NCI-H2171 treated with DMSO at 0.1 percent for 48 hours (cell line): ENCODE results near the gene BICD1.

ENCODE experiments used
- DNase-seq: peaks from one replicate; lab custom pipeline; 2025; lab: John Stamatoyannopoulos, UW

The BICD1 gene

DNA sequence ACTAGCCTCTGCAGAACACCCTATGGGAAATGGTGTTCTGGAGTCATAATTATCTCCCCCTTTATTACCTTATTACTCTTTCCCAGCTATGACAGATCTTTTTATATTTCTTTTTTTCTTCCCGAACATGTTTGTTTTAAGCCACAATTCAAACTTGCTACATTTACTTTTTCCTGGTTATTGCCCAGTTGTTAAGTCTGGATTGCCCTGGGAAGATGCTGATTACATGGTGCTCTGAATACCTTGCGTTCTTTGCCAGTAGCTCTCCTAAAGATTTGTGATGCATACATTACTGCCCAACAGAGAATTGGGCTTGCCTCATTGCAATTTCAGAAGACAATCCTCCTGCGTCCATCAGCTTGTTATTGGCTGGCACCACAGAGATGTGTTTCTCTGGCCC, 174.5 kb downstream of the BICD1 start:
- DNase-seq = no peak

DNA sequence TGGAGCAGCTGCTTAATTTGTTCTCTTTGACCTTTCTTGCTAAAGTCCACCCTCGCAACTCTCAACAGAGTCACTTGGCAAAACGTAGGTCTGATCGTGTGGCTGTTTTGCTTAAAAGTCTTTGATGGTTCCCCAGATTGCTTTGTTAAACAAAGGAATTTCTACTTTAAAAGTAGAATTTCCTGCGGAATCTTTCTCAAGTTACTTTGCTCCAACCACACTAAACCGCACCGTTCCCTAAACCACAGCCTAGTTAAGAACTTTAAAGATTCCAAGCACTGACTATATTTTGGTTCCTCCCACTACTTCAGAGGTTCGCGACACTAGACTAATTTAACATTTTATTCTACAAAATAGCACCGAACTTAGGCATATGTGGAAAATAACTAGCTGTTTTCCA, 177.9 kb downstream of the BICD1 start:
- DNase-seq = no peak

DNA sequence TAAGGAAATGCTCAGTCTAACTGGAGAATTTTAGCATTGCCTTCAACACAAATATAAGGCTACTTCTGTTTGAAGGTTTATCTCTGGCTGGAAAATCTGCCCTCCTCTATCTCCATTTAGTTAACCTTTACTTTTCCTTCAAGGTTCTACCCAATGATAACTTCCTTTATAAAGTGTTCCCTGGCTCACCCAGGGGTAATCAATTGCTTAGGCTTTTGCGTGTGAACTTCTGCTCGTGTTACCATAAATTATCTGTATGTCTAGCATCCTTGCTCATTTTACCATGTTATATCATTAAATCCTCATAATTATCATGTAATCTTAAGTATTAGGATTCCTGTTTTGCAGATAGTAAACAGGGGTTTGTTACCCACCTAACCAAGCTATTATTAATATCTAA, 178.4 kb downstream of the BICD1 start:
- DNase-seq = no peak

DNA sequence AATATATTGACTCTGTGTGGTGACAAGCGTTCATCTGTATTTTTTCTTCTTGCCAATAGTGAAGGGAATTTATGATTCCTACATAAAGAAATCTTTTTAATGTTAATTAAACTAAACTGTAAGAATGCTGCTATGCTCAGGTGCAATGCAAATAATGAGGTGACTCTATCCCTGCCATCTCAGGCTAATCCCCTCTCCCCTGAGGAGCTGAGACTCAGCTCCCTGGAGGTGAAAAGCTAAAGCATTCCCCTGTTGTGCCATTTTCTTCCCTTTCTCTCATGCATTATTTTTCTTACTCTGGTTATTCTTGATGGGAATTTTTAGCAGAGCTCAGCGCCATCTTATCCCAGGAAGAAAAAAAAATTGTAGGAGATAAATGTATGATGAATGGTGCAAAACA, 178.8 kb downstream of the BICD1 start:
- DNase-seq = no peak

DNA sequence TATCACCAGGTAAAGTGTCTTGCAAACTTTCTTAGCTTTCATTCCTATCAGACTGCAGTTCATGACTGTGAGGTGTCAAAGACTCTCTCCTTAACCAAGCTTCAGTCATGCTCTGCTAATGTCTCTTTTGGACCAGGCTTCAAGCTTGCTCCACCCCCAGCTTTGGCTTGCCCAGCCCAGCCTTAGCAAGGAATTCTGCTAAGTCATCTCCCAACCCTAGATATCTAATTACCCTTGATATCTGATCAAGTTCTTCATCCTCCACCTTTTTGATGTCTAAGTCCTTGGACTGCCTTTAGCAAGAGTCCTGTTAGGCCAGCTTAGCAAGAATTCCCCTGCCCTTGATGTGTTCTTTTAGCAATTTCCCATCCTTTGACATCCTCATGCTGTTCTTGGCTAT, 183.8 kb downstream of the BICD1 start:
- DNase-seq = peak; percentile 28

DNA sequence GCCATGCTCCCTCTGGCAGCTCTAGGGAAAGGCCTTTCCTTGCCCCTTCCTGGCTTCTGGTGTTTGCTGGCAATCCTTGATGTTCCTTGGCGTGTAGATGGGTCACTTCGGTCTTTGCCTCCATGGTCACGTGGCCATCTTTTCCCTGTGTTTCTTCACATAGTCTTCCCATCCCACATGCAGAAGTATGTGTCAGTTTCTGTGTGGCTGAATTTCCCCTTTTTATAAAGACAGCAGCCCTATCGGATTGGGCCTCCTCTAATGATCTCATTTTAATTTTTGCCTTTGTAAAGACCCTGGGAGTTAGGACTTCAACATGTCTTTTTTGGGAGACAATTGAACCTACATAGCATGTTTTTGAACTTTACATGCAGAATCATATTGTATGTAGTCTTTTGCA, 185.5 kb downstream of the BICD1 start:
- no peak for DNase-seq

DNA sequence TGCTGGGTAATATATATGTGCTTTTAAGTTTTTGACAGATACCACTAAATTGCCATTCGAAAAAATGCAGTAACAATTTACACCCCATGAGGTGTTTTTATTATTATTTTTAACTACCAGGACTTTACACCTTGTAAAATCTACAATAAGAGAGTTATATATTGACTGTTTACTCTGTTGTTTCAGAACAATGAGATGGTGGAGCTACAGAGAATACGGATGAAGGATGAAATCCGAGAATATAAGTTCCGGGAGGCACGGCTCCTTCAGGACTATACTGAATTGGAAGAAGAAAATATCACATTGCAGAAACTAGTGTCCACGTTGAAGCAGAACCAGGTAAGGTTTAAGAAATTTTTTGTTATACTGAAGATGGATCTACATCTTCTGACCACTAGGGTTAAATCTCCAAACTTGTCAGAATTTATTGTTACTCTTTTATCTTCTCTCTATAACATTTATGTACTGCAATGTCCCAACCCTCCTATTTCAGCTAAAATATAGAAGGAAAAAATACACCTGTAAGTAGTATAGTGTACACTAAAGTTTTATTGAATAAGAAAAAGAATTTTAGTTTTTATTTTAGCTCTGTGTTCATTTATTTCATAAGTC, 187.3 kb downstream of the BICD1 start:
- no peak for DNase-seq

DNA sequence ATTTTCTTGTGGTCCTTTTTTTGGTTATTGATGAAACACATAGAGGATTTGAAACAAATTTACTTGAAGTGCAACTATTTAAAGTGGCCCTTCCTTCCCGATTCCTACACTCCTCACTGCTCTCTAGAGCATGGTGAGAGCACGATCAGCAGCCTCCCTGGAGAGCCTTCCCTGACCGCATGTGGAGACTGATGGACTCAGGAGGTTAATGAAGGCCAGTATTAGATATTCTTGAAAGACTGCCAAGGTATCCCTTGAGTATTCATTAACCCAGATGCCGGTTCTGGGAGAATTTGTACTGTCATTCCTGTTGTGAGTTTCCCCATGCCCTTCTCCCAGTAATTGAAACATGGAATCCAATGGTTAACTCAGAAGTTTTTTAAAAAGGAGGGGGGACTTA, 189.9 kb downstream of the BICD1 start:
- DNase-seq = no peak

DNA sequence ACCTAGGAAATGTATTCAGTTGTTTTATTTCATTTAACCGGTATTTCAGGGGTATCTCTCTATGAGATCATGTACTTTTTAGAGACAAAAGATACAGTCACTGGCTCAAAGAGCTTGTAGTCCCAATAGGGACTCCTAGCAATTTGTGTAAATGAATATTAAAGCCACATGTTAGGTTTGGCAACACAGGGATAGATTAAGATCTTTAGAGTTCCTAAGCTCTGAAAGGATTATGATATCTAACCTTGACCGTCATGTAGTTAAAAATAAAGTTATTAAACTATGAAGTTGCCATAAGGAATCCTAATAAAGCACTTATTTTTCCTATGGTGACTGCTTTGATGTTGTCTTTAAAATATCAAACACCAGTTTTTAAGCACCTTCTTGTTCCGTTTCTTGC, 192.3 kb downstream of the BICD1 start:
- DNase-seq = no peak

DNA sequence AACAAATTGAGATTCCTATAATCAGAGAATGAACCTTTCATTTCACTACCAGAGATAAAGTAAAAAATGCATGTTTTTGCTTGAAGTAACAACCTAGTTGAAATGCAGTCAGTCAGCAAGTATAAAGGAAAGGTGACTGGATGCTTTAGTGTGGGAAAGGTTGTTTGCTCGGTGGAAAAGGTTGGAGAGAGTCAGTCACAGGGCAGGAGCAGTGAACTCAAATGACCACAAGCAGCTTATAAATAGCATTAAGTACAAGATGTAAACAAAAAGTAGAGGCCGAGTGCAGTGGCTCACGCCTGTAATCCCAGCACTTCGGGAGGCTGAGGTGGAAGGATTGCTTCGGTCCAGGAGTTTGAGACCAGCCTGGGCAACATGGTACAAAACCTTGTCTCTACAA, 194.6 kb downstream of the BICD1 start:
- no peak for DNase-seq

DNA sequence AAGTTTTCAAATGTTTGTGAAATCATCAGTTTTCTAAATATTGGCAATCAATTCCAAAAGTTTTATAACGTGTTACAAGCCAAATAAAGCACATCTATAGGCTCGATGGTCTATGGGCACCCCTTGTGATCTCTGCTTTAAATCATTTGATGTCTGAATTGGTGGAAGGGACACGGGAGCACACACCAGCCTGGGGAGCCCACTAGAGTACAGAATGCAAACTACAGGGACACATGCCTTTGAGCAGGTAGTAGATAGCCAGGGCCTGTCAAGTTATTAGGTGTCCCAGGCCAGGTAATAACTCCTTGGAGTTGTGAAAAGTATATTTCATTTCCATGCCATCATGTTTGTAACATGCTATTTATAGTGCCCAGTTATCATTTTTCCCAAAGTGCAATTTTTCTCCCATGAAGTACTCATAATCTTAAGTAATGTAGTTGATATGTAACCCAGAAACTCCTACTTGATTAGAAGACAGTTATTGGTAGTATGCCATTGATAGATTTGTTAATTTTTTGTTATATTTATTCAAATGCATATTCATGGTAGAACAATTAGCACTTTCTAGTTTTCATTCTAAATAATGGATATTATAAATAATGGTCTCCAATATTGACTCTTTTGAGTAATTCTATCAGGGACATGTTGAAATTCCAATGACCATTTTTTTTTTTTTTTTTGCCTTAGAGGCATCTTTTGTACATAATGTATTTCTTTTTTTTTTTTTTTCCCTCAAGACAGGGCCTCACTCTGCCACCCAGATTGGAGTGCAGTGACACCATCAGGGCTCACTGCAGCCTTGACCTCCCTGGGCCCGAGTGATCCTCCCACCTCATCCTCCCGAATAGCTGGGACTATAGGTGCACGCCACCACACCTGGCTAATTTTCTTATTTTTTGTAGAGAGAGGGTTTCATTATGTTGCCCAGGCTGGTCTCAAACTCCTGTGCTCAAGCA, 195.8 kb downstream of the BICD1 start:
- peak; percentile 45 for DNase-seq

DNA sequence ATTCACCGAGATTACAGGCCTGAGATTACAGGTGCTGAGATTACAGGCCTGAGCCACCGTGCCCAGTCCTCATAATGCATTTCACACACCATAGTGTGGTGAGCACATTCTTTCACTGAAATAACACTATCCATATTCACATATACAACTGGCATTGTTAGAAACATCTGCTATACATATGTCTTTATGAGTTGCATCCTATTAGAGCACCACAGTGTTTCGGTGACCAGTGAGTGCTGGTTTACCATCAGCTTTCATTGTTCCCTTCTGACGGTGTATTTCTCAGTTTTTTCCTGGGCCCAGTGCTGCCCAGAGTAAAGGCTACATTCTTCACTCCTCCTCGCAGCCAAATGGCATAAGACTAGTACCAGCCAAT, 196.5 kb downstream of the BICD1 start:
- no peak for DNase-seq

DNA sequence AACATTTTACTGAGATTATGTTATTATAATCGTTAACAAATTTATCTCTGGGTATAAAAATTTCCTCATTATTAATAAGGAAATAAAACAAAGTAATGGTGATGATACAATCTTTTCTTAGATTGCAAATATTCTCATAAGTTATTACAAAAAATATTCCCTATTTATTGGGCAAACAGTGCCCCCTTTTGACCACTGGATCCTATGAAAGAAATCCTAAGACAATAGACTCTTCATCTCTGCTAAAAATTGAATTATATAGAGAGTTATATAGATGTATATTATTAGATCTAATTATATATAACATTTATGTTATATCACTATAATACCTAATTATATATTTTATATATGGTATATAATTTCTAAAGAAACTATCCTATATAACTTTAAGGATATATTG, 198.5 kb downstream of the BICD1 start:
- no peak for DNase-seq

DNA sequence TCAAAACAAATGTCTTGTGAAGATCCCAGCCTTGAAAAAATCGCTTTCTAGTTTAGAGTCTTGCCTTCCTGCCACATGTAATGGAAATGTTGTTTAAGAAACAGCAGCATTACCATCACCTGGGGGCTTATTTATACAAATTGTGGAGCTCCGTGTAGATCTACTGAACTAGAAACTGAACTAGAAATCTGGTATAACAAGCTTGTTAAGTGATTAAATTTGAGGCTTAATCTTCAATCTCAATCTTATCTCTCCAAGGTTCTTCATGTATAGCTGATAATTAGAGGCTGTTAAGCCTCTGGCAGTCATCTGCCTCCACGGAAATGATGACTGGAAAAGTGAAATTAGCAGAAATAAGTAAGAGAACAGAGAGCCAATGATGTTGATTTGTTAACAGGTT, 200.7 kb downstream of the BICD1 start:
- DNase-seq = no peak

DNA sequence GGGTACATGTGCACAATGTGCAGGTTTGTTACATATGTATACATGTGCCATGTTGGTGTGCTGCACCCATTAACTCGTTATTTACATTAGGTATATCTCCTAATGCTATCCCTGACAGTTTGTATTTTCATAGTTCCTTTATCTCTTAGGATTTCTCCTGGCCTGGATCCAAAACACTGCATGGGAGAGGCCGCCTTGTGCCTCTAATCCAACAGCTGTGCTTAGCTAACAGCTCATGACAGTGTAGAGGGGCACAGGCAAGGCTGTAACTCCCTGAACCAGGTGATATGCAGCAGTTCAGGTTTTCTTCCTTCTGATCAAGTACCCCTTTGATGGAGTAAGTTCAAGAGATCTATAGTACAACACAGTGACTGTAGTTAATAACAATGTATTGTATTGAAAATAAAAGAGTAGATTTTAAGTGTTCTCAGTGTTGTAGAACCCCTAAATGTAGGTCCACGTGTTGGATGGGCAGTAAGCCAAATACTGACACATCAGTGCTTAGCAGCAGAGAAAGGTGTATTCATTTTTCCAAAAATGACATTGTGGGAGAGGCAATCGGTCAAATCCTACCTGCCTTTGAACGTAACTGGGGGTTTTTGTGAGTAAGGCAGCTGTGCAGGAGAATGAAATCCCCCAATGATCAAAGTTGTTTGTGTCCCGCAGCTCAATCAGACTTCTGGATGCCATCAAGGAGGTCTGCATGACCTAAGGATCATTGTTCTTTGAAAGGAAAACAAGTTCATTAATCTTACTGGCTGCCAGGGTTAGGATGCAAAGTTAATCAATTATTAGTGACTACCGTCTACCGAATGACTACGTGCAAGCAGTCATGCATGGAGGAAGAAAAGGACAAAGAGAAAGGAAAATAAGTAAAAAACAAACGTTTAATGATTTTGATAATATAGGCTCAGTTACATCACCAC, 203.4 kb downstream of the BICD1 start:
- peak; percentile 96 for DNase-seq

DNA sequence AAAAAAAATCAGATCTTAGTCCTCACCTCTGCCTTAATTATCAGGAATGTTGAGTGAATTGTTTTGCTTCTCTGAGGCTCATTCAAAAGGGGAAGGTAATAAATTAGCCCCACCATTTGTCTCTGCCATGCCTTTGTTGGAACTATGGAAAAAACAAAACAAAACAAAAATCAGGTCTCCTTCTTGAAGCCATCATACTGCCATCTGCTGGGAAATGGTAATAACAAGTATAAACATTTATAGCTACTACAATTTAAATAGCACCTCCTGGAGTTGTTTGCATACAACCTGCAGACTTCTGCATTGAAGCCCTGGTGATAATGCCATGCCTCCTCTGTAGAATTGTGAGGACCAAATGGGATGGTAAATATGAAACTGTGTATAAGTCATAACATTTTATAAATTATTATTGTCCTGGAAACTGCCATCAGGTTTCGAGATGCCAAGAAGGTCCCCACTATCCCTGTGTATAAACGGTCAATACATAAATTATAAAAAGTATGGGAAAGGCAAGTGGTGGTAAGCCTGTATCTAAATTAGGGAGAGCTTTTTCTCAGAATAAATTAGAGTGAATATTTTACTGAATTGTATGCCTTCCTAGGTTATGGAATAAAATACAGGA, 205.5 kb downstream of the BICD1 start:
- peak; percentile 94 for DNase-seq

DNA sequence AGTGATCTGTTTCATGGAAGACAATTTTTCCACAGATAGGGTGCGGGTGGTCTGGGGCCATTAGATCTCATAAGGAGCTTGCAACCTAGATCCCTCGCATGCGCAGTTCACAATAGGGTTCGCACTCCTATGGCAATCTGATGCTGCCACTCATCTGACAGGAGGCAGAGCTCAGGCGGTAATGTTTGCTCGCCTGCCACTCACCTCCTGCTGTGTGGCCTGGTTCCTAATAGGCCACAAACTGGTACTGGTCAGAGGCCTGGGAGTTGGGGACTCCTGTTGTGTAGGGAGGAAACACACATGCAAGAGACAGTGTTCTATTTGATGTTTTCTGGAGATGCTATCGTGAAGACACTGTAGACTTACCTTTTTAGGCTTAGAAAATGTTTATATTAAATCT, 215.7 kb downstream of the BICD1 start:
- no peak for DNase-seq

DNA sequence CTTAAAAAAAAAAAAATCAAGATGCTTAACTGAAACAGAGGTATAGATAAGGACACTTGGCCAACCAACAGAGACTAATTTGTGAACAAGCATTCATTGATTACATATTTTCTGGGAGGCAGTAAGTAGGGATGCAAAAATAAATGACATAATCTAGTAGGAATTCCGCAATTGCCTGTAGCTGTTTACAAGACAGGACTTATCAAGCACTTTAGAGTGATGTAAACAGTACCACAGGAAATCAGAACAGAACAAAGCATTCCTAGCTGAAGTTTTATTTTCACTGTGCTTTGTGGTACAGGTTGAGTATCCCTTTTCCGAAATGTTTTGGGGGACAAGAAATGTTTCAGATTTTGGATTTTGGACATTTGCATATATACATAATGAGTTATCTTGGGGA, 224.5 kb downstream of the BICD1 start:
- no peak for DNase-seq

DNA sequence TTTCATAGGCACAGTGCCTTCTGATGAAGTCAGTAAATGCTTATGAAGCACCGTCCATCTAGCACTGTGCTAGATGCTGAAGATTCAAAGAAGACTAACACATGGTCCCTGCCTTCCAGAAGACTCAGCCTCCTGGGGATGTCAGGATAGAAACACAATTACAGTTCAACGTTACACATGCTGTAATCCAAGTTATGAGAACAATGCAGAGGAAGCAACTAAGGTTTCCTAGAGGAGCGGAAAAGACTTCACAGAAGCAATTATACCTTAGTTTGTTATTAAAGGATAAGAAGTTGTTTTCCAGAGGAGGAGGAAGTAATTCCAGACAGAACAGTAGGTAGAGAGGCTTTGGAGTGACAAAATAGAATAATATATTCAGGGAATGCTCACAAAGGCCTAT, 225.8 kb downstream of the BICD1 start:
- DNase-seq = no peak

DNA sequence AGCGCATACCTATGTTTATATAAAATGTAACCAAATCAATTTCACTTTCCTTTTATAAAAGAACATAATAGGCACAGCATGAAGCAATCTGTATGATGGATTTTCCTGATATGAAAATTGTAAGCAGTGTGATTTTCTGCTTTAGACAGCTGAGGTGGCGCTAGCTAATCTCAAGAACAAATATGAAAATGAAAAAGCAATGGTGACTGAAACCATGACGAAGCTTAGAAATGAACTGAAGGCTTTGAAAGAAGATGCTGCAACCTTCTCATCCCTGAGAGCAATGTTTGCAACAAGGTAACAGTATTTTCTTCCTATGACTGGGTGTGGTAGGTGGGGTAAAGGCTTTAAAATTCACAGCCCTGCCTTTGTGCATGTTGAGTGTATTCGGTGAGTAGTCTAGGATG, 227.7 kb downstream of the BICD1 start:
- DNase-seq = no peak

DNA sequence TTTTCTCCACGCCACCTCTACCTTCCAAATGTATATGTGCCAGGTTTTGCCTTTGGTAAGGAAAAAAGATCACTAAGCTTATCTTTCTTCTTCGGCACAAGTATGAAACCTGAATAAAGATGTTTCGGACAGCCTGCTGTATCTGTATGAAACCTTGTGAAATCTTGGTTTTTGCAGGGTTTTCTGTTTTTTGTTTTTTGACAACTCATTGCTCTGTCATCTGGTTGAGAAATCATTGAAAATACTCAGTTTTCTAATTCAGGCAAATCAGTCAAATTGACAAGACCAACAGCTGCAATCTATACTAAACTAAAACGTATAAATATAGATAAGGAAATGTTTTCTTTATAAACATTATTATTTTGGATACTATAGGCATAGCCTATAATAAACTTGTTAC, 229.6 kb downstream of the BICD1 start:
- DNase-seq = no peak

DNA sequence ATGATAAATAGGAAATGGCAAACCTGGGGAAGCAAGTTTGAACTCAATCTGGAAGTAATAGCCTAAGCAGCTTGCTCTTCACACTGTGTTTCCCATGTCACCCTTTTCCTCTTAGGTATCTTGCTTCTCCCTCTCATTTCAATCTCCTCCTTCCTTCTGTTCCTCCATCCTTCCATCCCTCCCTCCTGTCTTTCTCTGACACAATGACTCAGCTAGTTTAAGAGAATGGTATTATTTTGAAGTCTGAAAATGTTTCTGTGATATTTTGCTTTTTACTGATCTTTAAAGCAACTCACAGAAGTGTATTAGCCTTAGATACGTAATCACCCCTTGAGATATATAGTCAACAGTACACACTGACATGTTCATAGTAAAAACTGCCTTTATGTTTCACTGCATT, 236.8 kb downstream of the BICD1 start:
- DNase-seq = no peak
